Right lung (tissue), 5 donors: Measurements from ENCODE around the gene MAP3K3. TPM values are rescaled to one million over a fixed set of nuclear protein-coding genes. Genes with fewer than 3 reads are reported as not detected.

Experiments used
- DNase-seq, 2 donors: peaks; one replicate each; pipeline ENCODE4 v3.0.0-alpha.2; 2013
- polyA plus RNA-seq, 5 donors: library from polyadenylated mRNA; unstranded; fragments of 120-200 nt; gene quantifications; one replicate each; pipeline versions ENCODE4 v1.2.1 to v1.2.3, GENCODE V29; 2013; ENCODE audit warnings: inconsistent platforms in 1 of 5, low replicate concordance in 1 of 5; ENCODE audit not compliant: insufficient read length in 5 of 5, insufficient read depth in 1 of 5

Gene MAP3K3
- polyA plus RNA-seq, 5 donors = 36.3 to 43.0 (median 39.9) TPM

DNA sequence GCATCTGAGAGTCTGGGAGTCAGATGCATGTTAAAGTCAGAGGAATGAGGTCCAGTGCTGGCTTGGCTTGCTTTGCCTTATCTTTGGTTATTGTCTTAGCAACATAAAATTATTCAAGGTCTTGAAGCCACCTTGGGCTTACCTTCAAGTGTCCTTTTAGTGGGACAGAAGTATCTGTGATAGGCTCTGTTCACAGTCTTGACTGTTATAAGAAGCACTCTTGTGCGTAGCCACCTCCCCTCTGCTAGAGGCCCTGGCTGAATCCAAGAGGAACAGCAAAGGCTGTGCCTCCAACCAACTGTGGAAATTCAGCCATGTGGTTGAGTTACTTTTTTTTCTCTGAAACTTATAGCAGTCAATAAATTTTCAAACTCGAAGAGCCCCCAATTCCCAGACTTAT, 8.6 kb upstream of the MAP3K3 start:
- no peak for DNase-seq

DNA sequence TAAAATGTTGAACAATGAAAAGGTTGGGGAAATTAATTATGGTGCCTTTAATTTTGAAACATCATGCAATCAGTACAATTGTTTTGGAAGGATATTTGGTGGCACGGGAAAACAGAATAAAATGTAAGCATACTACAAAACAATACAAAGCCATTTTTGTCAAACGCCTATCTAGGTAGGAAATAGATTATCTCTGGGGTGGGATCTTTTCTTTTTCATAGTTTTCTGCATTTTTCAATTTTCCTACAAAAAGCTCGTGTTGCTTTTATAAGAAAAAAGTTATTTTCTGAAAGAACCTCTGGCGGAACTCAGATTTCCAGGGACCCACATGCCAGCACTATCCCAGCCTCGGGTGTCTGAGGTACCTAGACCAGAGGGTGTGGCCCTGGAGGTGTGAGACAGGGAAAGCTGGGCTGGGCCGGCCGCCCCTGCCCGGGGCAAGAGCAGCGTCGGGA, 961 bp upstream of the MAP3K3 start:
- DNase-seq = no peak

DNA sequence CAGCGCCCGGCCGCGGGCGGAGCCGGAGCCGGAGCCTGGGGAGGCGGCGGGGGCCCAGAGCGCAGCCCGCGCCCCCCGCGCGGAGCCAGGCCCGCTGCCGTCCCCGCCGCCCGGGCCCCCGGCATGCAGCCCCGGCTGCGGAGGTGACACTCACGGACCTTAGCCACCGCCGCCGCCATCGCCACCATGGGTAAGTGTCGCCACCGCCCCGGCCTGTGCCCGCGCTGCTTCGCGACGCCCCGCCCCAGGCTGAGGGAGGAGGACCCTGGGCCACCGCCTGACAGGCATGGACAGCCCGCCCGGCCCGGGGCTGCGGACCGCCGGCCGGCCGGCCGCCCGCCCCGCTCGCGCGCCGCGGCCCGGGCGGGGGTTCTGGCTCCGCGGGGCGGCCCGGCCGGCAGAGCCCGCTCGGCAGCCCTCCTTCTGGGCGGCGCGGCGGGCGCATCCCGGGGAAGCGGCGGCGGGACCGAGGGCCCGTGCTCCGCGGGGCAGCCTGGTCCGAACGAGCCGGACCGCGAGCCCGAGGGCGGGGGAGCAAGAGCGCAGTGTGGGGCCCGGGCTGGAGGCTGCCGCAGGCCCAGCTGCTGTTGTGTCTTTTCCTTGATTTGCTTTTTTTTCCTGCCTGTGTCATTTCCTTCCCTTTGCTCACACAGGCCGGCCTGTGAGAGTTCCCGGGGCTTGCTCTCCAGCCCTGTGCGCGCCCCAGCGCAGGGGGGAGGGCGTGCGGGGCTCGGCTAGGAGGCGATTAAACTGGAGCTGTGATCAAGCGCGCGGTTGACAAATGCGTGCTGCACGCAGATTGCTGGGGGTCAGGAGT, 565 bp downstream of the MAP3K3 start:
- DNase-seq = peak; percentile 49

DNA sequence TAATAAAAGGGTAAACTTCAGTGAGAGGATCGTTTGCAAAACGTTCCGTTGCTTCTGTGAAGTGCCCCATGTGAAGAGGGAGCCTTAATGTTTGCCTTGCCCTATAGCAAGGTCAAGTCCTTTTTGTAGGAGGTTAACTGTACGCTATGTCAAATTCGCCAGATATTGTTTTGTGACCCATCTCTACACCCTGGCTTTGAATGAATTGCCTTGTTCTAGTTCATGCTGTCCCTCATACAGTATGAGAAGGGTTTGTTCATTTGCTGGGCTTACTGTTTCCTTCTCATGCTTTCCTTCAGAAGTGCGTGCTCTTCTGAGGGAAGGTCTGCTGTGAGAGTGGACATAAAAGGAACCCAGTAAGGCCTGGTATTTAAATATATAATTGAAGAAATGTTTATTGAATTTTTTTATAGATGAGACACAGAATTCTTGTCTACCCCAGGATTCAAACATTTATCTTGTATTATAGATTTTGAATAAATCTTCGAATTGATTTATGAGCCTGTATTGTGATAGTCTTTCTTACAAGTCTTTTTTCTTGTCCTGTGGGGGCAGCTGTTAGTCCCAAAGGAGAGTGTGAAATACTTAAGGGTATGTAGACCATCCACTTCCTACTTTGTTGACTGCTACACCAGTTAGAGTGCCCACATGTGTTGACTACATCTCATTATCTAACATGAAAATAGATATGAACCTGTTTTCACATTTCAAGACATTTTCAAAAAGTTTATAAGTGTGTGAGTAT, 1.7 kb downstream of the MAP3K3 start:
- no peak for DNase-seq

DNA sequence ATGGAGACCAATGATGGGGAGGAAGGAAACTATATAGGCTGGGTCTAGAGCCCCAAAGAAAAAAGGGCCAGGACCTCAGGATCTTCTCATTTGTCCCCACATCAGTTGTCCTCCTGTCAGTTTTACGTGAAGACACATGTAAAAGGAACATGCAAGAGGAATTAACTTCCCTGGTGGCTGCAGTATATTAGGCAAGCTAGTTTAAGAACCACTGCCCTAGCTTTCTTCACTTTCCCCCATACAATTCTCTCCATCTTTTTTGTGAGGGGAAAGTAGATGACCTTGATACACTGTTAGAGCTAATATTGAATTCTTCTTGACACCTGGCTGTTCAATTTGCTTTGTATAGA, 2.3 kb downstream of the MAP3K3 start:
- DNase-seq = no peak

DNA sequence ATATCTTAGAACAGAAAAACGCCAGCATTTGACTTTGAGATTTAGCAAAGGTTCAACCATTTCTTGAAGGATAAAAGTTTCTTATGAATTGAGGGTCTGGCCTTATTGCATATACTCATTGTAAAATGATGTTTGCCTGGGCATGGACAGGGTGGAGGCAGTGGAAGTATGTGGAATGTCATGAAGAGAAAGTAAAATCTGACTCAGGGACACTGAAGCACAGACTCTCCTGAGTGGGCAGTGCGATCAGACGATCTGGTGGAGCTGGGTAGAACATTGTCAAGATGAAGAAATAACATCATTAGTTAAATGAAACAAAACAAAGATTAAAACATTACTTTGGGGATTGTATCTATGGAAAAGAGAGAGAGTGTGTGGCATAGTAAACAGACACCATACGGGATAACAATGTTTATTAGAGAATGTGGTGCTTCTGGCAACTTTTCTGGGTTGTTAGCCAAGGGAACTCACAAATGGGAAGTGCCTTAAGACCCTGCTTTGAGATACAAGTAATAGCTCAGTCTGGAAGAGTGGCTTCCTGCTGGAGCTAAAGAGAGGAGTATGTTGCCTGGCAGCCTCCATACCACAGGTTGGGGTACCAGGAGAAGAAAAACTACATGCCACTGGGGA, 4.4 kb downstream of the MAP3K3 start:
- peak; percentile 43 to 59 for DNase-seq

DNA sequence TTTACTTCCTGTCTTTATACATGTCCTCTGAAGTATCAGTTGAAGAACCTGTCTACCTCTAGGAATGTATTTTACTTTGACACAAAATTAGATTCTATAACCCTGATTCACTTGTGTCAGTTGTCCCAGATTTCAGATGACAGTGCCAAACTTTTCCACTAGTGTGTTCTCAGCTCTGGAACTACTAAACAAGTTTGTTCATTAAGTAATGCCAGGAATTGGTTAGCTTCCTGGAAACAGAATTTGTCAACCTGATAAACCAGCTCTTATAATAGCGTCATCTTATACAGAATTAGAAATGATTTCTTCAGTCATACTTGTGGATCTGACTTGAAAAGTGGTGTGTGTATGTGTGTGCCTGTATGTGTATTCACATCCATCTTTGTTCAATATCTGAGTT, 7.4 kb downstream of the MAP3K3 start:
- no peak for DNase-seq

DNA sequence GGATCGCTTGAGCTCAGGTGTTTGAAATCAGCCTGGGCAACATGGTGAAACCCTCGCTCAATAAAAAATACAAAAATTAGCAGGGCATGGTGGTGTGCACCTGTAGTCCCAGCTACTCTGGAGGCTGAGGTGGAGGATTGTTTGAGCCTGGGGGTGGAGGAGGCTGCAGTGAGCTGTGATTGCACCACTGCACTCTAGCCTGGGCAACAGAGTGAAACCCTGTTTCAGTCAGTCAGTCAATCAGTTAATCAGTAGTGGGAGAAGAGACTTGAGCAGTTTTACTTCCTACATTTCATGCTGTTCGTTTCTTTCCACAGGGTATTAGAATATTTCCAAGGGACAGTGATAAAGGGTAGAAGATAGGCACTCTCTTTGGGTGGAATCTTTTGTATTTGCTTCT, 8.8 kb downstream of the MAP3K3 start:
- no peak for DNase-seq

DNA sequence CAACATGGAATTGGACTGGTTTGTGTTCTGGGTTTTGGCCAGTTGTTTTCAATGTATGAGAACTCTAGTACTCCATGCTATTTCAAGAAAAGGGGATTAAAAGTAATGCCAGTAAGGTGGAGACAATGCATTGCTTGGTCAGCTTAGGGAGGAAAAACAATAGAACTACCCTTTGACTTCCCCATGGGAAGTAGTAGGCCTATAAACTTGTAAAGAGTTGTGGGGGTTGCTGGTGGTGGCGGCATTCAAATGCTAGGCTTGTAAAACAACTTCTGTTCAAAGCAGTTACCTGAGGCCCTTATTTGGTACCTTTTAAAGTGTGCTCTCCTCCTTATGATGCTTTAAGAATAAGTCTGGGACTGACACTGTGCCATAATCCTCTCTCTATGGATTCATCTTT, 9.4 kb downstream of the MAP3K3 start:
- DNase-seq = no peak

DNA sequence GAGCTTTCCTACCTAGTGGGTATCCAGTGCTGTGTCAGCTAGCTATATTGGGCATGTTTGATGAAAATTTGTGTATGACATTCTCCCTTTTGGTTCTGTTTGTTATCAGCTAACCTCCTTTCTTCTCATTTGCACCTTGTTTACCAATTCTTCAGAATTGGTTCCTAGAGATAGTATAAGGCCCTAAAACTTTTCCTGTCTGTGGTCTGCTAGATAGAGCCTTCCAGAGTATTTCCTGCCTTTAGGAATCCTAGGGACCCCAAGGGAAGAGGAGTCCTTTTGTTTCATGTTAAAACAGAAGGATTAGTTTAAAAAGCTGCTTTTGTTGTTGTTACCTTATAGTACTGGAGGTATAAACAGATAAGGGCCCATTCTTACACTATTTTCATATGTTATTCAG, 11.5 kb downstream of the MAP3K3 start:
- DNase-seq = no peak

DNA sequence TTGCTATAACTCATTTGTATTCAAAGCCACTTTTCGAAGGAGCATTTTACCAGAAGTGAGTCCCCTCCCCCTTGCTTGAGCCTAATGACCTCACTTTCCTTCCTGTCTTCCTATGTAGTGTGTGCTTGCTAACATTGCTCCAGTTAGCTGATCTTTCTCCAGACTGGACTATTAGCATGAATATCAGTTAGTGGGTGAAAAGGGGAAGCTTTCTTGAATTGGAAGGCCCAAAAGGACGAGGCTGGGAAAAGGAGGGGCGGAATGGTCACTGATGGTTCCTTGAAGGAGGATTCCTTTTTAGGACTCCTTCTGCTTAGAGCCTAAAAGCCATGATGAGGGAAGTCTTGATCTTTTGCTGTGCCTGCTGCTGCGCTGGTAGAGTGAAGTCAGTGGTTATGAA, 11.9 kb downstream of the MAP3K3 start:
- no peak for DNase-seq

DNA sequence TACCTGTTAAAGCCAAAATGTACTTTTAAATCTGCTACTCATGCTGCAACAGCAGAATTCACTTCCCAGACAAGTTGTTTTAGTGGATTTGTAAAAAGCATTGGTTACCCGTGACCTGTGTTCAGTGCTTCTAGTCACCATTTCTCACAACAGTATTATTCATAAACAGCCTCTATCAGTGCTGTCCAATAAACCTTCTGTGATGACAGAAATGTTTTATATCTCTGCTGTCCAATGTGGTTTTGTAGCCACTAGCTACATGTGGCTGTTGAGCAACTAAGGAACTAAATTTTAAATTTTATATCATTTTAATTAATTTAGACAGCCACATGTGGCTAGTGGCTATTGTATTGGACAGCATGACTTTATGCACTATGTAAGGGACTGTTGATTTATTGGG, 12.6 kb downstream of the MAP3K3 start:
- DNase-seq = no peak

DNA sequence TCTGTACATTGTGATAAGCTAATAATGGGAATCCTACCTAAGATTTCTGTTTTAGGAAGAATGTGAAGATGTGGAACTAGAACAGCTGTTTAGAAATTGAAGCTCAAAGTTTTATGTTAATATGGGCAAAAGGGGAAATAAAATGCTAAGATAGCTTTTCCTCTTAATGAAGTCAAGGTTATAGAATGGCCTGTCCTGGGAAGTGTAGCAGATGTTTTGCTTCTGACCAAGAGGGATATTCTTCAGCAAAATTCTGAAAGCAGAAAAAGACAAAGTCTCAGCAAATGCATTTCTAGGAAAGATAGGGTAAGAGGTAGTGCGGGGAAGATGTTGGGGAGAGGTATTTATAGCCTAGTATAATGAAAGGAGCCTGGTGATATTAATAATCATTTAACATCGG, 13.1 kb downstream of the MAP3K3 start:
- DNase-seq = no peak

DNA sequence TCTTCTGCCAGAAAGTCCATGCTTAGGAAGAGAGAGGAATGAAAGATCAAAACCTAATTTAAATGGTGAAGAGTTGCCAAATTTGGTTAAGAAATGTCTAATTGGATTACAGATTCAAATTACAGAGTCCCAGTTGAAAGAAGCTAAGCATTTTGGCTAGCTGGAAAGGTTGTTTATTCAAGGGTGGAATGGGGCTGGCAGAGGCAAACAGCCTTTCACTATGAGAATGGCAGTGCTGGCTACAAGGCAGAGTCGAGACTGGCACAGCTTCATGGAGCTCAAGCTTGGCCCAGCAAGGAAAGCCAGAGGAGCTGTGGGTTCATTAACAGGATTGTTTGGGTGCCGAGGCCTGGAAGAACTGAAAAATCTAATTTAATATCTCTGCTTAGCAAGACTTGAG, 13.6 kb downstream of the MAP3K3 start:
- no peak for DNase-seq

DNA sequence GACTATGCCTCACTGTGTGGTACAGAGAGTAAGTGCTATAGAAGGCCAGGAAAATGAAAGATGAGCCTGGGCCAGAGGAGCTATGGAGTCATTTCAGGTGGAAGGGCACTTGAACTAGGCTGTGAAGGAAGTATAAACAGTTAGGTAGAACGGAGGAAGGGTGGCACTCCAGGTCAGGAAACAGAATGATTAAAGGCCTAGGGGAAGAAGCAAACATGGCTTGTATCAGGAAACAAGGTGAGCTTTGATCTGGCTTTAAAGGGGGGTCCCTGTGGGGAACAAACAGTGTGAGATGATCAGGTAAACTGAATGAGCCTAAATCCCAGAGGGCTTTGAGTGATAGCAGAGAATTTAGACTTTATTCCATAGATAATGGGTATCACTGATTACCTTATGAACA, 16.9 kb downstream of the MAP3K3 start:
- no peak for DNase-seq

DNA sequence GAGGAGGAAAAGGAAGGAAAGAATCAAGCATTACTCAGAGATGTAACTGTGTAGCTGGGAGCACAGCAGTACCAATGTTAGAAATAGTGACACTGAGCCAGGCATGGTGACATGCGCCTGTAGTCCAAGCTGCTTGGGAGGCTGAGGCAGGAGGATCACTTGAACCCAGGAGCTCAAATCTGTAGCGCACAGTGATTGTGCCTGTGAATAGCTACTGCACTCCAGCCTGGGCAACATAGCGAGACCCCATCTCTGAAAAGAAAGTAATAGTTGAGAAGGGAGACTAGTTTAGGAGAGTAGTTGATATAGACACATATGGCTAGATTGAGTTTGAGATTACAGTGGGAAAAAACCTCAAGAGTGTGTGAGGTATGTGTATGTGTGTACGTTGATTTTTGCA, 17.8 kb downstream of the MAP3K3 start:
- no peak for DNase-seq

DNA sequence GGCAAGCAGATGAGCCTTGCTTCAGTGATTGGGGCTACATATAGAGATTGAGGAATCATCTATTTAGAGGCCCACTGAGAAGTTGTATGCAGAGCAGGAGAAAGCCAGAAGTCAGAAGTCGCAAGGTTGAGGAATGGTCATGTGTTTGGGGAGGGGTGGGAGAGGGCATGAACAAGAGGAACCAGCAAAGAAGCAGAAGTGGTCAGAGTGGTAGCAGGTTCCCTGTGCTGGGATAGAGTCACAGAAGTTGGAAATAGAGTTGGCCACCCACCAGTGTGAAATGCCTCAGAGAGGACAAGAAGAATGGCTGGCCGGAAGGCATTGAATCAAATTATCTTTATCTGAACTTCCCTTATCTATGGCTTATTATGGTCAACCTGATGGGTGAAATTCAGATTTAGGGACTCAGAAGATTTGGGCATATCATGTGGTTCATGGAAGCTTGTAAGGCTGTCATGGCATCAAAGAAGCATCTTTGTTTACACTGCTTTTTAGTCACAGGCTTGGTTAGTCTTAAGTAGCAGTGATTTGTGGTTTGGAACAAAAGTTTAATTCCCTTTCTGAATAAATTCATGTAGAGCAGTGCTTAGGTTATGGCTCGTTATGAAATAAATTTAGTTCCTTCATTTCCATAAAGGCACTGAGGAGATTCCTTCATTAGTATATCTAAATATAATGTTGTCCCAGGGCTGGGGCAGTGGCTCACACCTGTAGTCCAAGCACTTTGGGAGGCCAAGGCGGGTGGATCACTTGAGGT, 19.7 kb downstream of the MAP3K3 start:
- no peak for DNase-seq

DNA sequence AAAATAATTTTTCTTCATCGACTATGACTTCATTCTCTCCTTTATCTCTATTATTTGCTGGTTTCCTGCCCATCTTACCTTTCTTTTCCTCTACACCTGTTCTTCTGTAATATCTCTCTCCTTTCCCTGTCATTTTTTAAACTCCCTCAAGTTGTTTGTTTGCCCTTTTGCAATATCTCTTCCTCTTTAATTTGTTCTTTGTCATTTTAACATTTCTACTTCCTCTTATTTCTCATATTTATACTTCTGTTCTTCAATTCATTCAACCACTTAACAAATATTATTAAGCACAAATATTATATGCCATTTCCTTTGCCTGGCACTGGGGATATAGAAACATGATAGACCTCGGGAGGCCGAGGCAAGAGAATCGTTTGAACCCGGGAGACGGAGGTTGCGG, 22.6 kb downstream of the MAP3K3 start:
- no peak for DNase-seq

DNA sequence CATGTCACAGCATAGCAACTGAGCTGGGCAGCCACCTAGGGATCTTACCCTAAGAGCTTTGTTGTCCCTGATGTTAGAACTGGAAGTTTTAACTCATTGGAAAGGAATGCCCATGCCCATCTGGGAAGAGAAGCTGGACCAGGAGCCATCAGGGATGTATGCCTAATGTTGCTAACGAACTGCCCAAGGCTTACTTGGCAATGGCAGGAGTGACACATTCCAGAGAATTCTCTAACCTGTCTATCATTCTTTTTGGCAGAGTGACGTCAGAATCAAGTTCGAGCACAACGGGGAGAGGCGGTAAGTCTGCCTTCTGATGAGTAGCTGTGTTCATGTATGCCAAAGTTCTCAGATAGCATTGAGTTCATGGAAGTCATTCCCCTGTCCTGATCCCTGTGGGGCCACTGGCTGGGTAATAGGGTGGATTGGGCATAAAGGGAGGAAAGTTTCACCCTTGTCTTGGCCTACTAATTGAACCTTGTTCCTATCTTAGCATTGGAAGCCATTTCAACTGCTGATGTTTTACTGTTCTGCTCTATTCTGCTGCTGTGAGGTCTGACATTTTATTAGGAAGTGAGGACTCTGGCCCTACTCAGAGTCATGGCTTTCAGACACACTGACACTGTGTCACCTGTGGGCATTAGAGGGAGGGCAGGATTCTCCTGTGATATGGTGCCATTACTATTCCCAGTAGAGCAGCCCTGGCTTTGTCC, 23.7 kb downstream of the MAP3K3 start:
- DNase-seq = no peak

DNA sequence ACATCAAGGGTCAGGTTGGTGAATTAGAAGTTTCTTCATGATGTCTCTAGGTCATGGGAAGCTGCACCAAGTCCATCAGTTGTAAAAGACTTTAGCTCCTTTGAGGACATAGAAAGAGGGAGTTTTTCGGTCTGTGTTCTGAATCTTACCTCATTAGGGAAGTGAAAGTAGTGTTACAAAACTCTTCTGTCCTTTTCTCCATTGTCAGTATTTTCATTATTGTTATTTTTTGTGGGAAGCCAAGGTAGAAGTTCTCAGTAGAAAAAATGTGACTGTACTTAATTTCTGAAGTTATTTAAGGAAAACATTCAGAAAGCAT, 24.2 kb downstream of the MAP3K3 start:
- DNase-seq = no peak

DNA sequence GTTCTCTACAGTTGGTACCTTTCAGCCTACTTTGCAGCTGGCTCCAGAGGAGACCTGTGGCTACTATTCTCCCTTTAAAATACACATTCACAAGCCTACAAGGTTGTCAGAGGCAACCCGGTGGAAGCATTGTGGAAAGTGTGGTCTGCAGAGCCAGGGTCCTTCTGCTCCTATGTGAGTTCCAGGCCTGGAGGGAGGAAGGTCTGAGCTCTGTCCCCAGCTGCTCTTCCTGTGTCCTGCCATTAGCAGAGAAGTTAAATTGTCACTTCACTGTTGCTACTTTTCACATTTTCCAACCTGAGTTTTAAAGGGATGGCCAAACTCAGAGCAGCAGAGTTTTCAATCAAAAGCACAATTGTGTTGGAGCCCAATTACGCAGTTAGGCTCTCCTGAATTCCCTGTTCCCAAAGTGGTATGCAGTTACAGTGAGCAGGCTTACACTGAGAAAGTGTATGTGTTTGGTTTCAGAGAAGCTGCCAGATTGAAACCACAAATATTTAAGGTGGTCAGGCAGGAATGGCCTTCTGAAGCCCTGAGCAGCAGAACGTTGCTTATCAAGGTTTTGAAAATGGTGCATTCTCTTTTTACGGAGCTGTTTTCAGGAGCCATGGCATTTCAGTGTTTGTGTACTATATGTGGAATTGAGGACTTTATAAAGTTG, 25.0 kb downstream of the MAP3K3 start:
- DNase-seq = no peak
